K562 (cell line): ENCODE results near the gene TSPAN1. TPM values are rescaled to one million over a fixed set of nuclear protein-coding genes. Genes with fewer than 3 reads are reported as not detected.

Experiments
- ATAC-seq: fragments of 200-7000 bp; cut with Tn5 transposase; 3 replicates; pipeline ENCODE4 v1.9.1; 2020; ENCODE audit warnings: moderate library complexity
- BruUV-seq: library from RNA; stranded (reverse); fragments of 400-500 nt; replicated peaks from 2 replicates; lab custom pipeline; 2021; lab: Mats Ljungman, UMichigan
- CTCF ChIA-PET: fragments of 300-600 bp; formaldehyde crosslinking; extraction: SDS; loops from one replicate; lab custom pipeline; 2021; ENCODE audit warnings: low intra/inter-chr PET ratio; lab: Yijun Ruan, JAX
- POLR2A ChIA-PET: fragments of 300-600, 350-650 bp; sonication (Branson Sonifier 250); formaldehyde crosslinking; extraction: SDS; loops from one replicate; lab custom pipeline; 2021; ENCODE audit warnings: antibody characterized with exemption, inconsistent platforms; lab: Yijun Ruan, JAX
- DNase-seq, 4 experiments: peaks; one replicate each; pipeline versions ENCODE4 v3.0.0 to v3.0.0-alpha.2; 2011 to 2018; ENCODE audit warnings: low spot score in 3 of 4, mixed read lengths in 3 of 4; ENCODE audit errors: extremely low read depth in 1 of 4
- FAIRE-seq: peaks from 2 replicates; lab custom pipeline; 2011; peaks lifted over from hg19 to GRCh38; lab: Jason Lieb, UNC
- H2AFZ ChIP-seq: 2 replicates; pipeline ENCODE4 v1.6.0; 2011; ENCODE audit warnings: low read depth, low read length, control low read depth, inconsistent platforms
- H3K27ac ChIP-seq: fragments of 200-600 bp; 3 replicates; pipeline ENCODE4 v1.8.0; 2011; ENCODE audit warnings: low read depth, mild to moderate bottlenecking, control low read depth, inconsistent platforms, low read length, moderate library complexity, mixed read lengths; ENCODE audit errors: extremely low read depth
- H3K27me3 ChIP-seq, 2 experiments: fragments of 300-600 bp in 1 of 2; 2 replicates in 1 of 2; 3 replicates in 1 of 2; pipeline versions ENCODE4 v1.6.0 to v1.8.0; 2011; ENCODE audit warnings: inconsistent platforms in 2 of 2, low read length in 2 of 2, mild to moderate bottlenecking in 1 of 2, mixed read lengths in 1 of 2, moderate library complexity in 1 of 2; ENCODE audit not compliant: control insufficient read depth in 2 of 2, insufficient read depth in 2 of 2
- H3K36me3 ChIP-seq: fragments of 300-600 bp; 3 replicates; pipeline ENCODE4 v1.8.0; 2011; ENCODE audit warnings: mild to moderate bottlenecking, low read length, inconsistent platforms; ENCODE audit not compliant: control insufficient read depth, insufficient read depth
- H3K4me1 ChIP-seq, 2 experiments: fragments of 200-600 bp in 1 of 2; replicated peaks in 1 of 2; 2 replicates in 1 of 2; 3 replicates in 1 of 2; pipeline versions ENCODE4 v1.5.1 to v1.8.0; 2011; ENCODE audit warnings: inconsistent platforms in 2 of 2, low read length in 2 of 2, mild to moderate bottlenecking in 1 of 2, mixed read lengths in 1 of 2, moderate library complexity in 1 of 2; ENCODE audit not compliant: control insufficient read depth in 2 of 2, insufficient read depth in 2 of 2
- H3K4me2 ChIP-seq: 2 replicates; pipeline ENCODE4 v1.6.1; 2011; ENCODE audit warnings: low read length, control low read depth, inconsistent platforms, mixed read lengths; ENCODE audit not compliant: insufficient read depth
- H3K4me3 ChIP-seq: fragments of 200-600 bp; sonication (generic), shearing (Covaris generic); 2 replicates; pipeline ENCODE4 v1.5.1; 2016; ENCODE audit warnings: control low read depth, inconsistent platforms
- H3K79me2 ChIP-seq: fragments of 200-600 bp; 3 replicates; pipeline ENCODE4 v1.8.0; 2011; ENCODE audit warnings: low read length, inconsistent platforms; ENCODE audit not compliant: control insufficient read depth, insufficient read depth
- H3K9ac ChIP-seq, 2 experiments: 2 replicates each; pipeline versions ENCODE4 v1.6.0 to v1.6.1; 2011; ENCODE audit warnings: low read depth in 2 of 2, low read length in 2 of 2, control low read depth in 1 of 2, inconsistent platforms in 1 of 2, mild to moderate bottlenecking in 1 of 2, mixed read lengths in 1 of 2; ENCODE audit not compliant: insufficient read depth in 1 of 2
- H3K9me1 ChIP-seq: one replicate; pipeline ENCODE4 v1.6.0; 2011; ENCODE audit warnings: inconsistent platforms, mild to moderate bottlenecking, low read length, moderate library complexity; ENCODE audit not compliant: control insufficient read depth, insufficient read depth
- H3K9me3 ChIP-seq: replicated peaks from 2 replicates; pipeline ENCODE4 v1.5.1; 2011; ENCODE audit warnings: low read depth, low read length, inconsistent platforms; ENCODE audit not compliant: control insufficient read depth, insufficient read depth
- H4K20me1 ChIP-seq: replicated peaks from 2 replicates; pipeline ENCODE4 v1.6.1; 2011; ENCODE audit warnings: low read length, inconsistent platforms, mixed read lengths; ENCODE audit not compliant: control insufficient read depth, insufficient read depth
- ATF7 ChIP-seq: fragments of 450-650 bp; IDR thresholded peaks from 2 replicates; pipeline ENCODE4 v1.7.1; 2014; ENCODE audit warnings: mild to moderate bottlenecking, moderate library complexity
- CEBPB ChIP-seq: fragments of 450-650 bp; IDR thresholded peaks from 2 replicates; pipeline ENCODE4 v1.6.1; 2016; ENCODE audit warnings: missing genetic modification characterization, missing compliant biosample characterization
- CEBPZ ChIP-seq: fragments of 150-350 bp; IDR thresholded peaks from 2 replicates; pipeline ENCODE4 v1.6.1; 2014; ENCODE audit warnings: low read depth, mild to moderate bottlenecking, low read length, borderline replicate concordance
- DEAF1 ChIP-seq: fragments of 450-650 bp; formaldehyde crosslinking; IDR thresholded peaks from 2 replicates; pipeline ENCODE4 v1.4.0; 2020; ENCODE audit warnings: mild to moderate bottlenecking, moderate library complexity
- DIDO1 ChIP-seq: fragments of 450-650 bp; IDR thresholded peaks from 2 replicates; pipeline ENCODE4 v1.6.1; 2016; ENCODE audit warnings: low read depth, missing biosample characterization, missing genetic modification characterization
- ELF1 ChIP-seq: fragments of 200-800 bp; sonication (Bioruptor generic); IDR thresholded peaks from 2 replicates; pipeline ENCODE4 v1.6.1; 2016; ENCODE audit warnings: missing genetic modification characterization, missing compliant biosample characterization
- HSF4 ChIP-seq: fragments of 250-450 bp; sonication (Bioruptor Pico); IDR thresholded peaks from 2 replicates; pipeline ENCODE4 v2.1.2; 2022; ENCODE audit warnings: mild to moderate bottlenecking, moderate library complexity, borderline replicate concordance
- IFI16 ChIP-seq: fragments of 250-450 bp; sonication (Bioruptor Pico); IDR thresholded peaks from 2 replicates; pipeline ENCODE4 v2.1.2; 2022; ENCODE audit warnings: mild to moderate bottlenecking, inconsistent platforms
- PPARD ChIP-seq: fragments of 250-450 bp; sonication (Bioruptor Pico); IDR thresholded peaks from 2 replicates; pipeline ENCODE4 v1.8.0; 2022; ENCODE audit warnings: inconsistent platforms, mild to moderate bottlenecking, moderate library complexity
- SAFB2 ChIP-seq: fragments of 200-400 bp; formaldehyde crosslinking; IDR thresholded peaks from 2 replicates; pipeline ENCODE4 v1.6.1; 2018; ENCODE audit warnings: borderline replicate concordance, low read length, low read depth, moderate library complexity; ENCODE audit not compliant: severe bottlenecking
- TAF9B ChIP-seq: fragments of 450-650 bp; IDR thresholded peaks from 2 replicates; pipeline ENCODE4 v1.6.1; 2018; ENCODE audit warnings: mild to moderate bottlenecking; ENCODE audit not compliant: partially characterized antibody
- THAP12 ChIP-seq: fragments of 250-450 bp; sonication (Bioruptor Pico); IDR thresholded peaks from 2 replicates; pipeline ENCODE4 v1.9.0; 2021; ENCODE audit warnings: mild to moderate bottlenecking, inconsistent platforms
- U2AF1 ChIP-seq: fragments of 200-400 bp; formaldehyde crosslinking; optimal IDR thresholded peaks from 2 replicates; pipeline ENCODE3; 2017; ENCODE audit warnings: mild to moderate bottlenecking, low read depth, low read length, moderate library complexity
- ZBTB1 ChIP-seq: sonication (generic); formaldehyde crosslinking; IDR thresholded peaks from 2 replicates; pipeline ENCODE4 v1.8.1; 2023; ENCODE audit warnings: missing genetic modification reagents, low read depth, mild to moderate bottlenecking, borderline replicate concordance
- ZNF224 ChIP-seq: sonication (generic); formaldehyde crosslinking; IDR thresholded peaks from 2 replicates; pipeline ENCODE4 v1.8.0; 2022; ENCODE audit warnings: mild to moderate bottlenecking, missing genetic modification reagents
- WGBS: fragments of 100-300 bp; shearing (Covaris generic); methylation state at CpG from one replicate; pipeline ENCODE4 v1.1.6; 2016; ENCODE audit warnings: low coverage, mixed read lengths; ENCODE audit not compliant: insufficient coverage; ENCODE audit errors: missing lambda C conversion rate; 5-methylcytosine and 5-hydroxymethylcytosine counted together
- in situ Hi-C: fragments of 300-500 bp; cut with MboI; formaldehyde crosslinking; loops from 4 replicates; pipeline ENCODE4 v1.15.0; 2018; ENCODE audit warnings: inconsistent platforms, mixed read lengths
- intact Hi-C: fragments of 100-400 bp; cut with micrococcal nuclease; formaldehyde crosslinking; loops from 2 replicates; pipeline ENCODE4 v1.14.2; 2022
- polyA plus RNA-seq, 8 experiments: library from polyadenylated mRNA; depleted of rRNA in 4 of 8; stranded (reverse) in 5 of 8; unstranded in 3 of 8; fragments of >200 nt; fragmentation: Nextera tagmentation in 2 of 8; fragmentation: Illumina TruSeq in 1 of 8; extraction: Ambion mirVana in 2 of 8; extraction: Trizol in 1 of 8; gene quantifications; 2 replicates each; pipeline versions ENCODE4 v1.2.1 to v1.2.3, GENCODE V29; 2011 to 2014; ENCODE audit warnings: inconsistent platforms in 1 of 8, missing spikeins in 1 of 8
- total RNA-seq, 7 experiments: library from RNA; depleted of rRNA in 6 of 7; stranded (reverse); fragments of >200 nt in 6 of 7; fragmentation: Illumina TruSeq in 2 of 7; extraction: Trizol in 2 of 7; gene quantifications; 2 replicates each; pipeline versions ENCODE4 v1.2.1 to v1.2.3, GENCODE V29; 2011 to 2021; ENCODE audit warnings: low replicate concordance in 1 of 7

Gene TSPAN1
- total and polyA plus RNA-seq, 9 of the 15 experiments (the other 6 are each of a cell fraction or from before 2014, with no cell fraction given), result 0.58 TPM; not detected in 8

GRCh38 chr1:46197560-46197963 lies 22.7 kb downstream of the TSPAN1 start:
- 57% methylated on average over 9 of the region's 9 CpGs for WGBS
- no peaks in the 10 kb centered on the region for H3K9me3 ChIP-seq
- peak overlapping the region; percentile 83 for H3K4me3 ChIP-seq
- H3K9me1 ChIP-seq, result no peaks in the 10 kb centered on the region
- intact Hi-C loops (no loop called here), in situ Hi-C loops (loop anchor here (25.0 kb wide), 1 partner anchor 560 kb away; no protein-coding TSS in a partner anchor)
- peak overlapping the region; percentile 74 for H3K27ac ChIP-seq
- peak overlapping the region; percentile 89 to 96 for H3K9ac ChIP-seq
- peaks cover 43% of the 10 kb centered on the region; the same call in 2 of the 3 replicates for H3K36me3 ChIP-seq
- H4K20me1 ChIP-seq, result no peaks in the 10 kb centered on the region
- POLR2A ChIA-PET, result interaction anchor here (0.7 to 2.3 kb wide), 3 partner anchors 21 to 1468 kb away, joined by 3 to 7 read pairs (median 4); partner anchors contain the start of gene PRDX1
- peaks cover 15% of the 10 kb centered on the region for H3K79me2 ChIP-seq
- DNase-seq, result peak in 2 of 4 experiments; percentile 53 to 54
- no TSS peak for BruUV-seq
- no peak for ATAC-seq
- peaks cover 20 to 27% of the 10 kb centered on the region in 2 experiments for H3K4me1 ChIP-seq
- H2AFZ ChIP-seq, result peak overlapping the region; percentile 96
- FAIRE-seq, result no peak
- H3K4me2 ChIP-seq, result peak overlapping the region; percentile 96
- no peaks in the 10 kb centered on the region for H3K27me3 ChIP-seq
- CTCF ChIA-PET, result interaction anchor here (1.1 kb wide), 1 partner anchor 160 kb away, joined by 4 read pairs; no protein-coding TSS in a partner anchor
- TF ChIP-seq DIDO1 (tag), result no peak
- TF ChIP-seq ZBTB1 (CRISPR knock-in tag), result no peak
- no peak for TF ChIP-seq THAP12 (CRISPR knock-in tag)
- no peak for TF ChIP-seq IFI16
- no peak for TF ChIP-seq ZNF224 (CRISPR knock-in tag)
- no peak for TF ChIP-seq CEBPB (tag)
- TF ChIP-seq TAF9B, result no peak
- TF ChIP-seq PPARD (CRISPR knock-in tag), result no peak
- TF ChIP-seq HSF4 (CRISPR knock-in tag), result no peak
- TF ChIP-seq CEBPZ, result no peak
- no peak for TF ChIP-seq U2AF1
- TF ChIP-seq DEAF1 (CRISPR knock-in tag), result no peak
- no peak for TF ChIP-seq ATF7
- TF ChIP-seq ELF1, result no peak
- TF ChIP-seq SAFB2, result no peak
